NCI-H82 (cell line): ENCODE measurements around the gene ARPC4.
A peak's percentile ranks its signal among the peaks of the same experiment; 100 is the strongest.

Experiments
- DNase-seq: peaks from one replicate; lab custom pipeline; 2025; lab: John Stamatoyannopoulos, UW

The ARPC4 gene

GRCh38 chr3:9793161-9793781 is 389 bp downstream of the ARPC4 start:
- no peak for DNase-seq

- no peak for DNase-seq
Observed at GRCh38 chr3:9794400-9794799, 1.5 kb downstream of the ARPC4 start.

DNA sequence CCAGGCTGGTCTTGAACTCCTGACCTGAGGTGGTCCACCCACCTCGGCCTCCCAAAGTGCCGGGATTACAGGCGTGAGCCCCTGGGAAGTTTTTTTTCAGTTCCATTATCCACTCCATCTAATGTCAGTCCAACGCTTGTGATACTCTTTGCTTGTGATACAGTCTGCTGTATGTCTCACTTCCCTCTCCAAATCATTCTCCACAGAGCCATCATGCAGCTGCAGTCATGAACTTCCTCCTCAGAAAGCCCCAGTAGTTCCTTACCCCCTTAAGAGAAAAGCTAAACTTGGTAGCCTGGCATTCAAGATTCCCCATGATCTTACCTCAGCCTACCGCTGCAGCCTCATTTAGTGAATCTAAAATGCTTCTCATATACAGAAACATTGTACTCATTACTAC is 2.3 kb downstream of the ARPC4 start:
- DNase-seq, result no peak

DNA sequence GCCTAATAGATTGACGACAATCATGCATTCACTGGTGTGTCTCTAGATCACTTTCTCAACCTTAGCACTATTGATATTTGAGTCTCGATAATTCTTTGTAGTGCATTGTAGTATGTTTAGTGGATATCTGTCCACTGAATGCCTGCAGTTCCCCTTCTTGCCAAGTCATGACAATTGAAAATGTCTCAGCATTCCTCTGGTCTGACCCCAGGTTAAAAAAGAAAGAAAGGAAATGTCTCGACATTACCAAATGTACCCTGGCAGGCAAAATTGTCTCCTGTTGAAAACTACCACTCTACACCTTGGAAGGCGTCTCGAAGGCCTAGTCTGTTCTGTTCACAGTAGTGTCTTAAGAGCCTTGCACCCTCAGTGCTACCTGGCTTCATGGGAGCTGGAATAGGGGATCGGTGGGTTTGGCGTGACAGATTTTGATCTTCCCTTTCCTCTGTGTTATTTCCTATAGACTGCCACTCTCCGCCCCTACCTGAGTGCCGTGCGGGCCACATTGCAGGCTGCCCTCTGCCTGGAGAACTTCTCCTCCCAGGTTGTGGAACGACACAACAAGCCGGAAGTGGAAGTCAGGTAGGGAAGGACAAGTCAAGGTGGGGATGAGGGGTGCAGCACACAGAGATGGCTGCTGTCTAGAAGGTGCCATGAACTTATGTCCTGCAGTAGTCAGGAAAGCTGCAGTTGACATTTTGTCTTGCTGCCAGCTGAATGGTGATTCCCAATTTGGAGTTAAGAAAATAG is 4.5 kb downstream of the ARPC4 start:
- no peak for DNase-seq

GRCh38 chr3:9800529-9800928 is 7.6 kb downstream of the ARPC4 start:
- no peak for DNase-seq

GRCh38 chr3:9803494-9803893 is 10.6 kb downstream of the ARPC4 start:
- DNase-seq, result no peak

DNA sequence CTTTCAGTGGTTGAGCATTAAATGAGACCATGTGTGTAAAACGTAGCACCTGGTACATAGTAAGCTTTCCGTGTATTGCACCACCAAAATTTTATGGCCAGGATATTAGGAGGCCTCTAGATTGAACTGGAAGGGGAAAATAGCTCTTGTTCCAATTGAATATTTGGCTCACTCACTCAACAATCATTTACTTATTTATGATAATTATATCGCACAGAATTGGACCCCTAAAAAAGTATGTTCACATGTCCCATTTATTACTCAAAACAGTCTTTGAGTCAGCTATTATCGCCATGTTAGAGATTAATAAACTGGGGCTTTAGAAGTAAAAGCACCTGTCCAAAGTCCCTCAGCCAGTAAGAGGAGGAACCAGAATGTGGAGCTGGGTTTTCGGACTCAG is 12.1 kb downstream of the ARPC4 start:
- DNase-seq, result no peak

GRCh38 chr3:9806137-9806536 is 13.3 kb downstream of the ARPC4 start:
- no peak for DNase-seq

DNA sequence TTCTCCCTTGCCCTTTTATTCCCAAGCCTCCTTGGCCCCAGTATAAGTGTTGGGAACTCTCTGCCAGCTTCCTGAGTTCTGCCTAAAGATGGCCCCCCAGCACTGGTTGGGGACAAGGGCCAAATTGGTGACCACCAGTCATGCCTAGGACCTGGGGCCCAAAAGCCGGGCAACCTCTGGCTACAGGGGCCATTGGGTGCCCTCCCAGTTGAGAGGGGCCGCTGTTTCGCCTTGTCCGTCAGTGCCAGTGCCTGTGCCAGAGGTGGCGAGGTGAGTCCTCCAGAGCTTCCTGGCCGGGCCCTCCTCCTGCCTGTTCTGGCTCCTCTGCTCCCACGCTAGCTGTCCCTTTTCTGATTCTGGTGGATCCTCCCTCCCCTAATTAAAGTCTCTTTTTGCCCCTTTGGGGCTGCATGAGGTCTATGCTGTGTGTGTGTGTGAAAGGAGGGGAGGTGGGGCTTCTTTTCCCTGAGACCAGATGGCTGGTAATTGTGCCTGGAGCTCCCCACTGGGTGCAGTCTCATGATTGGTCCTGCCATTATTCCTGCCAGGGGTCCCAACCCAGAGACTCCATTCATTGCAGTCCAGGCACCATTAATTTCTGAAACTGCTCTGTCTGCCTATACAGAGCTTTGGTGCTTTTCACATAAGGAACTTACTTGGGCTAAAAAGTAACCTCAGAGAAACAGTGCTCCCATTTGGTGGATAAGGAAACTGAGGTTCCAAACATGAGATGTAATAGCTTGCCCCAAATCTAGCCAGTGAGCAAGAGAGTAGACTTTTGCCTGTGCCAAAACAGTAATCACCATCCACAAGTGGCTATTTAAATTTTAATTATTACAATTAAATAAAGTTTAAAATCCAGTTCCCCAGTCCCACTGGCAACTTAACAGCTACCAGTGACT is 14.1 kb downstream of the ARPC4 start:
- DNase-seq, result no peak

DNA sequence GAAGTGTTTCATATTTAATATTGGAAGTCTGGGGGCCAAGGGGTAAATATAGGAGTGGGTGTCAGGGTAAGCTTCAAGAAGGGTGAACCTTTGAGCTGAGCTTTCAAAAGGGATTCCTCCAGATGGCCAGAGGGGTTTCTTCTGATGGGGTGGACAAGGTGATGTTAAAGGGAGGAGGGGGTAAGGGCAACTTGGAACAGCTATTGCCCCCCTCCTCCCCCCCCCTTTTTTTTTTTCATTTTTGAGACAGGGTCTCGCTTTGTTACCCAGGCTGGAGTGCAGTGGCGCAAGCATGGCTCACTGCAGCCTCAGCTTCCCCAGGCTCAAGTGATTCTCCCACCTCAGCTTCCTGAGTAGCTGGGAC is 15.1 kb downstream of the ARPC4 start:
- no peak for DNase-seq

GRCh38 chr3:9808345-9809037 is 15.6 kb downstream of the ARPC4 start:
- DNase-seq, result peak; percentile 80

DNA sequence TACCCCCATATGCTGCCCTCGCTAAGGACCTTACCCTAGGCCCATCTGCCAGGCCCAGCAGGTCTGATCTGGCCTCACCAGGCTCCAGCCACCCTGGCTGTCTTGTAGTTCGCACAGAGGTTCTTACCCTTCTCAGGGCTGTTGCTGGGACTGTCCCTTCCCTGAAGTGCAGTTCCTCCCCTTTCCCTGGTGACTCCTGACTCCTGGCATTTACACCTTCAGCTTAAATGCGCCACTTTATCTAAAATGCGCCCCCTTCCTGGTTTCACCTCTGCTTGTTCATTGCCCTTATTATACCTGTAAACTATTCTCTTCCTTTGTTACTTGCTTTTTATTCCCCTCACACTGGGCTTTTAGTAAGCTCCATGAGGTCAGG is 16.3 kb downstream of the ARPC4 start:
- DNase-seq, result peak; percentile 34

GRCh38 chr3:9809615-9810432 is 16.9 kb downstream of the ARPC4 start, which contains the start of gene TTLL3:
Gene TTLL3, plus strand, starts transcription at chr3:9810262. Its CDS starts 400 bp downstream, at chr3:9810662.
- peak; percentile 75 for DNase-seq

DNA sequence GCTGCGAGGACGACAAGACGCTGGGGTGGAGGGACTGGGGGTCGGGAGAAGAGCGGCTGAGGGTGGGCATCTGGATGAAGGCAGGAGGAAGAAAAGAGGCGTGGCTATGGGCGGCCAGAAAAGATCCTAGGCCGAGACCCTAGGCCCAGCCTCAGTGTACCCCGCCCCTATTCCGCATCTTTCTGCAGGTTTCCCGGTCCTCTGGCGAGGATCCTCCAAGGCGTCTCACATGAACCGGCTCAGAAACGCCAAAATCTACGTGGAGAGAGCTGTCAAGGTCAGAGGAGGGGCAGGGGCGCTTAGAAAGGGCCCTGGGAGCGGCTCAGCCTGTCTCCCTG is 17.5 kb downstream of the ARPC4 start:
- DNase-seq, result peak; percentile 57

DNA sequence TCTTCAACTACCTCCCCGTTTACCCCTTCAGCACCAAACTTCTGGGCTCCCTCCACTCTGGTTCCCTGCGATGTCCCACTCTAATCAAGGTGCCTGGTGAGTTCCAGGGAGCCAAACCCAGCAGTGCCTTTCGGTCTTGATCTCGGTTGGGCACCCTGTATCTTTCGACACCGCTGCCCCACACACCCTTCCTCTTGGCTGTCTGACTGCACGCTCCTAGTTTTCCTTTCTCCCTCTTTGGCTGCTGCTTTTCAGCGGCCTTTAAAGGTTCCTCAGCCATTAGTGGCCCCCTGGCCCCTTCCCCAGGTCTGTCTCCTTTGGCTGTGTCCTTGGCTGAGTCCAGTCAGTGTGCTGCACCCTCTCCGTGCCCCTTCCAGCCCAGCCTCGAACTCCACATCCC is 18.0 kb downstream of the ARPC4 start:
- DNase-seq, result no peak

- DNase-seq, result no peak
Observed at GRCh38 chr3:9812870-9813483, 20.1 kb downstream of the ARPC4 start.

DNA sequence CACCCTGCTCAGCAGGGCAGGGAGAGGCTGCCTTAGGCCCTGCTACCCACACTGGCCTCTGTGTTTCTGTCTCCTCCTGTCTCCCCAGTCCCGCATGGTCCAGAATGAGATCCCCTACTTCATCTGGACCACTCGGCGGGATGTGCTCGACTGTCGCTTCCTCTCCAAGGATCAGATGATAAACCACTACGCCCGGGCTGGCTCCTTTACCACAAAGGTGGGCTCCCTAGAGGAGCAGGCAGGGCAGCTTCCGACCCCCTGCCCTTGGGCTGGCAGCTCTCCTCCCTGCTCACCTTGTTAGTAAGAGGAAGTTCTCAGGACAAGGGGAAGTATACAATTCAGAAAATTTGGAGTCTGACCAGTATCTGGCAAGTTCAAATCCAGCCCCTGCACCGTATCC is 23.1 kb downstream of the ARPC4 start:
- DNase-seq, result no peak

DNA sequence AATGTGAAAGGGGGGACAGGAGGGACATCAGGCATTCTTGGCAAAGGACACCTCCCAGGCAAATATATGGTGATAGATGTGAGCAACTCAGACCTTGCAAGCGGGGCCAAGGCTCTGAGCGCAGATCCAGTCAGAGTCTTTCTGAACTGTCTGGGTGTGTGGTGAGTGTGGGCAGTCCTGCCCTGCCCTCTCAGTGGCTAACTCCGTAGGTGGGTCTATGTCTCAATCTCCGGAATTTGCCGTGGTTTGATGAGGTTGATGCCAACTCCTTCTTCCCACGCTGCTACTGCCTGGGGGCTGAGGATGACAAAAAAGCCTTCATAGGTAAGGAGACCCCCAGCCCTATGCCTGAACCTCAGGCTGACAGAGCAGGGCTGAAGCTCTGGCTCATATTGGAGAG is 24.6 kb downstream of the ARPC4 start:
- no peak for DNase-seq

DNA sequence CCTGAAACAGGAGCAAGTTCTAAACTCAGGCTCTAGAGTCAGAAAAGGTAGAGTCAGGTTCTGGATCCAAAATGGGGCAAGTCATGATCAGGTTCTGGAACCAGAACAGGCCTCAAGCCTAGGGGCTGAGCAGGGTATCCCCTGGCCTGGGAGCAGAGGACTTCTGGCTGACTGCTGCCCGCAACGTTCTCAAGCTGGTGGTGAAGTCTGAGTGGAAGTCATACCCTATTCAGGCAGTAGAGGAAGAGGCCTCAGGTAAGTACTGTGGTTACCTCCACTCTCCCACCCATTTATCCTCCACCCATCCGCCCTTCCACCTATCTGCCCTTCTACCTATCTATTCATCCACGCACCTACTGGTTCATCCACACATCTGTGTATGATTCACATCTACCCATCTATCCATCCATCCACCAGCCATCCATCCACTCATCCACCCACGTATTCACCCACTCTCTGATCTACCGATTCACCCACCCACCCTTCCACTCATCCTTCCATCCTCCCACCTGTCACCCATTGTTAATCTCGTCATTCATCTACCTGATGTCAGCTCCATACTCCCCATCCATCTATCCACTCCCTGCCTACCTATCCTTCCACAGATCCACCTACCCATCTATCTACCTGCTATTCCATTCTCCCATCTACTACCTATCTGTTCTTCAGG is 25.9 kb downstream of the ARPC4 start:
- DNase-seq, result no peak

DNA sequence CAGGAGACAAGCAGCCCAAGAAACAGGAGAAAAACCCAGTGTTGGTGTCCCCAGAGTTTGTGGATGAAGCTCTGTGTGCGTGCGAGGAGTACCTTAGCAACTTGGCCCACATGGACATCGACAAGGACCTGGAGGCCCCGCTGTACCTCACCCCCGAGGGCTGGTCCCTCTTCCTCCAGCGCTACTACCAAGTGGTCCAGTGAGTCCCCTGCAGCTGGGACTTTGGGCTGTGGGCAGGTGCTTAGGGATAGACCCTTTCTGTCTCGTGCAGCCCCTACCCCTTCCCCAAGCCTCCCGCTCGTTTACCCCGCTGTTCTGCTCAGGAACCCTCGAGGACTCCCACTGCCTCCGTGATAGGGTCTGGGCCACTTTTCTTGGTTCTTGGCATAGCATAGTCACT is 27.7 kb downstream of the ARPC4 start:
- no peak for DNase-seq

- peak; percentile 73 for DNase-seq
Observed at GRCh38 chr3:9820946-9821345, 28.1 kb downstream of the ARPC4 start.
